Type B pancreatic cell (in vitro differentiated cells): ENCODE measurements around the gene CXCR2. TPM values are rescaled to one million over a fixed set of nuclear protein-coding genes. Genes with fewer than 3 reads are reported as not detected.

ENCODE experiments used
- DNase-seq: peaks from one replicate; pipeline ENCODE4 v3.0.0; 2021; ENCODE audit warnings: mixed read lengths; ENCODE audit not compliant: unreplicated experiment; ENCODE audit errors: extremely low spot score
- H3K27ac Mint-ChIP-seq: 2 replicates; pipeline ENCODE4 v1.8.0; 2021; ENCODE audit warnings: mild to moderate bottlenecking, mixed read lengths
- H3K27me3 Mint-ChIP-seq: 2 replicates; pipeline ENCODE4 v1.8.0; 2021; ENCODE audit warnings: mixed read lengths
- H3K36me3 Mint-ChIP-seq: 2 replicates; pipeline ENCODE4 v1.8.0; 2021; ENCODE audit warnings: mixed read lengths
- H3K4me1 Mint-ChIP-seq: one replicate; pipeline ENCODE4 v1.8.0; 2021; ENCODE audit warnings: mixed read lengths; ENCODE audit not compliant: unreplicated experiment
- H3K4me3 Mint-ChIP-seq: 2 replicates; pipeline ENCODE4 v1.8.0; 2021; ENCODE audit warnings: mild to moderate bottlenecking, mixed read lengths
- H3K9me3 Mint-ChIP-seq: 2 replicates; pipeline ENCODE4 v1.8.0; 2021; ENCODE audit warnings: mixed read lengths
- total RNA-seq: library from RNA; stranded (reverse); gene quantifications from 2 replicates; pipeline ENCODE4 v1.2.1, GENCODE V29; 2021; ENCODE audit warnings: low replicate concordance
- TF ChIP-seq, protein P1 (sequence below): fragments of 200-600 bp; sonication (generic); conservative IDR thresholded peaks from 2 replicates; pipeline ENCODE4 v1.5.0; 2021; ENCODE audit warnings: antibody characterized with exemption, mild to moderate bottlenecking

The CXCR2 gene
- total RNA-seq, 1 donor from 2014 or later, result not detected

DNA sequence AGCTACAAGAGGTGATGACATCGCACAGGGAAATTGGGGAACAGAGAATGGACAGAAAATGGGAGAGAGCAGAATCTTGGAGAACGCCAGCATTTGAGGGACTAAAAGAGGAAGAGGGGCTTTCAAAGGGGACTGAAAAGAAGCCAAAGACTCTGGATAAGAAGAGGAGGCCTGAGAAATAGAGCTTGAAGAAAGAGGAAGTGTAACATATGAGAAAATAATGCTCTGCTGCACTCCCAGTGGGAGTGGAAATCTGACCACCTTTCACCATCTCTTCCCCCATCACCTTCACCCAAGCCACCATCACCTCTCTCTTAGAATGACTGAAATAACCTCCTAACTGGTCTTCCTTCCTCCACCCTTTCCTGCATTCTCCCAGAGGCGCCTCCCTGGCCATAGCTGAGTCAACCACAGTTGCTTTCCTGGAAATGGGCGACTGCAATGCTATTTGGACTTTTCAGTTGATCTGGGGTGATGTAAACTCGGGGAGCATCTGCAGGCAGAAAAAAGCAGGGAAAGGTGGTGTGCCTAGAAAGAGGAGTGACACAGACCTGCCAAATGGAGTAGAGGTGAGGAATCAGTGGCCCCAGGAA is 24.1 kb downstream of the CXCR2 start:
- no peaks in the 10 kb centered on the region for H3K4me1 Mint-ChIP-seq
- H3K27me3 Mint-ChIP-seq, result peaks cover 47% of the 10 kb centered on the region
- no peak for DNase-seq
- no peak overlapping the region for H3K27ac Mint-ChIP-seq
- peaks cover 6% of the 10 kb centered on the region for H3K9me3 Mint-ChIP-seq
- H3K4me3 Mint-ChIP-seq, result no peak overlapping the region
- TF ChIP-seq, protein P1, sequence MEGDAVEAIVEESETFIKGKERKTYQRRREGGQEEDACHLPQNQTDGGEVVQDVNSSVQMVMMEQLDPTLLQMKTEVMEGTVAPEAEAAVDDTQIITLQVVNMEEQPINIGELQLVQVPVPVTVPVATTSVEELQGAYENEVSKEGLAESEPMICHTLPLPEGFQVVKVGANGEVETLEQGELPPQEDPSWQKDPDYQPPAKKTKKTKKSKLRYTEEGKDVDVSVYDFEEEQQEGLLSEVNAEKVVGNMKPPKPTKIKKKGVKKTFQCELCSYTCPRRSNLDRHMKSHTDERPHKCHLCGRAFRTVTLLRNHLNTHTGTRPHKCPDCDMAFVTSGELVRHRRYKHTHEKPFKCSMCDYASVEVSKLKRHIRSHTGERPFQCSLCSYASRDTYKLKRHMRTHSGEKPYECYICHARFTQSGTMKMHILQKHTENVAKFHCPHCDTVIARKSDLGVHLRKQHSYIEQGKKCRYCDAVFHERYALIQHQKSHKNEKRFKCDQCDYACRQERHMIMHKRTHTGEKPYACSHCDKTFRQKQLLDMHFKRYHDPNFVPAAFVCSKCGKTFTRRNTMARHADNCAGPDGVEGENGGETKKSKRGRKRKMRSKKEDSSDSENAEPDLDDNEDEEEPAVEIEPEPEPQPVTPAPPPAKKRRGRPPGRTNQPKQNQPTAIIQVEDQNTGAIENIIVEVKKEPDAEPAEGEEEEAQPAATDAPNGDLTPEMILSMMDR, result no peak
- no peaks in the 10 kb centered on the region for H3K36me3 Mint-ChIP-seq

DNA sequence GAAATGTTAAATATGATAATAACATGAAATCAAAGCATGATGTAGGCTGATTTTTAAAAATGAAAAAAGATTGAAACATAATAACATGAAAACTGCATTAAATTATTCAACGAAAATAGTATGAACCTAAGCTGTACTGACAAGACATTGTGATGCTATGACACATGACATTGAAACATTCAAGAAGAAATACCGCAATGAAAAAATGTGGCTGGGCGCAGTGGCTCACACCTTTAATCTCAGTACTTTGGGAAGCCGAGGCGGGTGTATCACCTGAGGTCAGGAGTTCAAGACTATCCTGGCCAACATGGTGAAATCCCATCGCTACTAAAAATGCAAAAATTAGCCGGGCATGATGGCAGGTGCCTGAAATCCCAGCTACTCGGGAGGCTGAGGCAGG is 26.3 kb downstream of the CXCR2 start:
- TF ChIP-seq, protein P1, result no peak
- Mint-ChIP-seq H3K4me1 (no peaks in the 10 kb centered on the region), H3K9me3 (no peaks in the 10 kb centered on the region), H3K4me3 (no peak overlapping the region), H3K36me3 (no peaks in the 10 kb centered on the region), H3K27me3 (peaks cover 42% of the 10 kb centered on the region), H3K27ac (no peak overlapping the region)
- DNase-seq, result no peak

DNA sequence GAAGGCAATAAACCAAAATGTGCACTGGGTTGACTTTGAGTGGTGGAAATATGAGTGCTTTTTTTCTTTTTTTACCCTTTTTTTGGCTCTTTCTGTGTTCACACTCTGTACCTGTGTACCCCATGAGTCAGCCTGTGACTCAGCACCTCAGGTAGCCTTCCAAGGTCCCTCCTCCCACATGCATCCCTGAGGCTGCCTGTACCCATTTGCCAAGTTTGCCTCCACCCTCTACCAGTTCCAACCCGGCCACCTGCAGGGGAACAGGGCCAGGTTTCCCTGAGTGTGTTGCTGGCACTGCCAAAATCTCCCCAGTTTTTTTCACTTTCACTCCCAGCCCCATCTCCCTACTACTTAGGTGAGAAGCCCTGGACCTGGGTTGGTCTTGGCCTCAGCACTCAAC is 26.9 kb downstream of the CXCR2 start:
- H3K4me3 Mint-ChIP-seq, result no peak overlapping the region
- peaks cover 42% of the 10 kb centered on the region for H3K27me3 Mint-ChIP-seq
- no peak for DNase-seq
- no peaks in the 10 kb centered on the region for H3K36me3 Mint-ChIP-seq
- TF ChIP-seq, protein P1, result no peak
- H3K9me3 Mint-ChIP-seq, result no peaks in the 10 kb centered on the region
- H3K27ac Mint-ChIP-seq, result no peak overlapping the region
- no peaks in the 10 kb centered on the region for H3K4me1 Mint-ChIP-seq

DNA sequence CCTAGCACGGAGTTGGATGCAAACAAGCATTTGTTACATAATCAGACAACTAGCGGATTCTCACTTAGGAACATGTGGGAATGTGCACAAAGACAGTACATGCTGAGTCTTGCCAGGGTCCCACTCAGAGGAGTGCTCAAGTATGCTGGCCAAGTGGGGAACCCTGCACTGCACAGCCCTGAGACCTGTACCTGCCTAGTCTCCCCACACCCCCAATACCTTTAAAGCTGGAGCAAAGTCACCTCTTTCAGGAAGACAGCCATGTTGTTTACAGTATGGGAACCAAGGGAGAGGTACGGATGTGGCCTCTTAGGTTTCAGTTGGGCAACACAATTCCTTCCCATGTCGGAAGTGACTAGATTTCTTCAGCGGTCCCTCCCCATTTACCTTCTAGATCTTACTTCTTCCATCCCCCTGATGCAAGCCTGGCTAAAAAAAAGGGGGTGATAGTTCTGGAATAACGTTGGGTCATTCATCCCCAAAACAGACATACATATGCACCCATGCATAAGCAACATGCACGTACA is 30.2 kb downstream of the CXCR2 start:
- Mint-ChIP-seq H3K27me3 (peaks cover 35% of the 10 kb centered on the region), H3K4me1 (no peaks in the 10 kb centered on the region), H3K36me3 (no peaks in the 10 kb centered on the region), H3K9me3 (no peaks in the 10 kb centered on the region), H3K4me3 (no peak overlapping the region), H3K27ac (no peak overlapping the region)
- no peak for DNase-seq
- TF ChIP-seq, protein P1, result no peak

DNA sequence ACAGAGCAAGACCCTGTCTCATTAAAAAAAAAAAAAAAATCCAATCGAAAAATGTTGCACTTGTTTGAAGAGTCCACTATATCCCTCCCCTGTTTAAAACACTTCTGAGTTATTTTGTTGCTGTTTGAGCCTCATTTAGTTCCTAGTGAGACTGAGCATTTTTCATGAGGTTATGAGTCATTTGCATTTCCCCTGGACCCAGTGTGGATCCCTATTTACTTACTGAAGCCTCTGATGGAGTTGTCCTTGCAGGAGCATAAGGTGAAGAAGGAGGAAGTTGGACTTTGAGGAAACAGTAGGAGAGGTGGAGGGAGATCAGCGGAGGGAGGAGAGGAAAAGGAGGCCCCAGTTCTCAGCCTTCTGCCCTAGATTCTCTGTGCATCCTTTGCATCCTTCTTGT is 35.8 kb downstream of the CXCR2 start:
- Mint-ChIP-seq H3K36me3 (no peaks in the 10 kb centered on the region), H3K27ac (no peak overlapping the region), H3K4me1 (no peaks in the 10 kb centered on the region), H3K4me3 (no peak overlapping the region), H3K9me3 (no peaks in the 10 kb centered on the region), H3K27me3 (peaks cover 49% of the 10 kb centered on the region)
- no peak for DNase-seq
- TF ChIP-seq, protein P1, result no peak
